Ishikawa (cell line): ENCODE results near the gene DHPS.

ENCODE experiments used
- CEBPB ChIP-seq: IDR thresholded peaks from 2 replicates; pipeline ENCODE4 v1.6.1; 2012
- CREB1 ChIP-seq: IDR thresholded peaks from 2 replicates; pipeline ENCODE4 v1.6.1; 2012; ENCODE audit warnings: low read depth
- EGR1 ChIP-seq: IDR thresholded peaks from 2 replicates; pipeline ENCODE4 v1.6.1; 2012
- EP300 ChIP-seq: IDR thresholded peaks from 2 replicates; pipeline ENCODE4 v1.6.1; 2012; ENCODE audit warnings: borderline replicate concordance
- FOXM1 ChIP-seq: IDR thresholded peaks from 2 replicates; pipeline ENCODE4 v1.6.1; 2012; ENCODE audit warnings: low read depth, borderline replicate concordance
- MAX ChIP-seq: IDR thresholded peaks from 2 replicates; pipeline ENCODE4 v1.6.1; 2012
- NFIC ChIP-seq: IDR thresholded peaks from 2 replicates; pipeline ENCODE4 v1.6.1; 2012
- RAD21 ChIP-seq: IDR thresholded peaks from 2 replicates; pipeline ENCODE4 v1.6.1; 2012; ENCODE audit warnings: low read depth
- REST ChIP-seq: IDR thresholded peaks from 2 replicates; pipeline ENCODE4 v1.6.1; 2012; ENCODE audit warnings: low read depth, mild to moderate bottlenecking
- TAF1 ChIP-seq: IDR thresholded peaks from 2 replicates; pipeline ENCODE4 v1.6.1; 2012; ENCODE audit warnings: low read depth, mild to moderate bottlenecking
- TCF12 ChIP-seq: IDR thresholded peaks from 2 replicates; pipeline ENCODE4 v1.6.1; 2012; ENCODE audit warnings: low read depth
- TEAD4 ChIP-seq: IDR thresholded peaks from 2 replicates; pipeline ENCODE4 v1.6.1; 2012
- USF1 ChIP-seq: IDR thresholded peaks from 2 replicates; pipeline ENCODE4 v1.6.1; 2012
- YY1 ChIP-seq: IDR thresholded peaks from 2 replicates; pipeline ENCODE4 v1.6.1; 2012; ENCODE audit warnings: low read depth
- ZBTB7A ChIP-seq: IDR thresholded peaks from 2 replicates; pipeline ENCODE4 v1.6.1; 2012; ENCODE audit warnings: low read depth

The DHPS gene

GRCh38 chr19:12669270-12670158 lies 12.2 kb downstream of the DHPS start:
- TF ChIP-seq NFIC (0 out of 2 replicates have a peak, but pooled peaks have one; percentile 18), FOXM1 (peak; percentile 54; the same call in 1 of the 2 replicates), CEBPB (peak; percentile 27; the same call in 1 of the 2 replicates), REST (no peak), CREB1 (peak; percentile 53; the same call in 1 of the 2 replicates), RAD21 (no peak), TAF1 (peak; percentile 81), EGR1 (0 out of 2 replicates have a peak, but pooled peaks have one; percentile 17), MAX (peak; percentile 77), ZBTB7A (no peak), TCF12 (peak; percentile 46; the same call in 1 of the 2 replicates), YY1 (peak; percentile 88), USF1 (peak; percentile 36), EP300 (no peak), TEAD4 (peak; percentile 34; the same call in 1 of the 2 replicates)

- no peak for TF ChIP-seq TAF1
- TF ChIP-seq TCF12: no peak
- no peak for TF ChIP-seq CEBPB
- TF ChIP-seq FOXM1: no peak
- peak; percentile 69 for TF ChIP-seq MAX
- TF ChIP-seq EGR1: no peak
- no peak for TF ChIP-seq USF1
- TF ChIP-seq CREB1: no peak
- no peak for TF ChIP-seq NFIC
Observed at GRCh38 chr19:12668932-12669269, 12.8 kb downstream of the DHPS start.

- TF ChIP-seq CREB1 (no peak), YY1 (no peak), CEBPB (no peak), ZBTB7A (no peak), EP300 (no peak), USF1 (no peak), RAD21 (no peak), TEAD4 (no peak), MAX (no peak), TCF12 (no peak), REST (no peak), NFIC (no peak), FOXM1 (no peak), TAF1 (no peak), EGR1 (no peak)
Observed at GRCh38 chr19:12668346-12668745, 13.3 kb downstream of the DHPS start.

GRCh38 chr19:12667731-12668302 lies 13.9 kb downstream of the DHPS start:
- TF ChIP-seq EGR1 (no peak), EP300 (no peak), TEAD4 (no peak), USF1 (no peak), NFIC (no peak), YY1 (no peak), CEBPB (no peak), CREB1 (no peak), REST (no peak), RAD21 (no peak), TAF1 (no peak), MAX (no peak), FOXM1 (no peak), TCF12 (no peak), ZBTB7A (no peak)
